IMR-90 (cell line): Measurements from ENCODE around the gene GBF1. TPM values are rescaled to one million over a fixed set of nuclear protein-coding genes. Genes with fewer than 3 reads are reported as not detected.

ENCODE experiments used
- ATAC-seq: fragments of 200-7000 bp; cut with Tn5 transposase; 2 replicates; pipeline ENCODE4 v1.9.1; 2020; ENCODE audit warnings: low read depth, mild to moderate bottlenecking, moderate library complexity
- BruUV-seq: library from RNA; stranded (reverse); fragments of 400-500 nt; replicated peaks from 2 replicates; lab custom pipeline; 2021; lab: Mats Ljungman, UMichigan
- CTCF ChIA-PET: fragments of 300-600 bp; formaldehyde crosslinking; extraction: SDS; loops from one replicate; lab custom pipeline; 2021; ENCODE audit warnings: antibody characterized with exemption; lab: Yijun Ruan, JAX
- POLR2A ChIA-PET: fragments of 300-600 bp; sonication (Branson Sonifier 250); formaldehyde crosslinking; loops from one replicate; lab custom pipeline; 2022; ENCODE audit warnings: antibody characterized with exemption; ENCODE audit not compliant: unreplicated experiment; lab: Charles Lee
- DNase-seq: peaks from one replicate; pipeline ENCODE4 v3.0.0; 2013
- H2AFZ ChIP-seq: replicated peaks from 2 replicates; pipeline ENCODE3; 2013; ENCODE audit warnings: low read length, mild to moderate bottlenecking; ENCODE audit not compliant: poor library complexity
- H2AK5ac ChIP-seq: 2 replicates; pipeline ENCODE4 v1.6.1; 2013; ENCODE audit warnings: low read depth, low read length, inconsistent platforms
- H2AK9ac ChIP-seq: replicated peaks from 2 replicates; pipeline ENCODE3; 2013; ENCODE audit warnings: mild to moderate bottlenecking, low read depth, low read length, moderate library complexity; ENCODE audit not compliant: poor library complexity
- H2BK120ac ChIP-seq: 2 replicates; pipeline ENCODE4 v1.6.1; 2013; ENCODE audit warnings: low read depth, low read length, inconsistent platforms
- H2BK15ac ChIP-seq: 3 replicates; pipeline ENCODE4 v1.6.1; 2013; ENCODE audit warnings: low read depth, low read length, inconsistent platforms
- H2BK20ac ChIP-seq: 2 replicates; pipeline ENCODE4 v1.6.1; 2013; ENCODE audit warnings: low read depth, mild to moderate bottlenecking, inconsistent platforms, low read length, moderate library complexity
- H2BK5ac ChIP-seq: 2 replicates; pipeline ENCODE4 v1.6.1; 2013; ENCODE audit warnings: mild to moderate bottlenecking, low read depth, low read length, inconsistent platforms; ENCODE audit not compliant: poor library complexity, severe bottlenecking
- H3K14ac ChIP-seq: replicated peaks from 2 replicates; pipeline ENCODE4 v1.6.1; 2013; ENCODE audit warnings: low read depth, low read length, inconsistent platforms
- H3K18ac ChIP-seq: 2 replicates; pipeline ENCODE4 v1.6.1; 2013; ENCODE audit warnings: low read depth, low read length, control low read depth
- H3K23ac ChIP-seq: 2 replicates; pipeline ENCODE4 v1.6.1; 2013; ENCODE audit warnings: low read depth, low read length, inconsistent platforms
- H3K27ac ChIP-seq: 2 replicates; pipeline ENCODE4 v1.5.1; 2013; ENCODE audit warnings: mild to moderate bottlenecking, control low read depth, low read length; ENCODE audit not compliant: insufficient read depth
- H3K27me3 ChIP-seq: 2 replicates; pipeline ENCODE4 v1.6.1; 2013; ENCODE audit warnings: low read length; ENCODE audit not compliant: control insufficient read depth, insufficient read depth
- H3K36me3 ChIP-seq: 2 replicates; pipeline ENCODE4 v1.6.1; 2013; ENCODE audit warnings: low read length, mixed read lengths; ENCODE audit not compliant: control insufficient read depth, insufficient read depth
- H3K4ac ChIP-seq: 2 replicates; pipeline ENCODE4 v1.6.1; 2013; ENCODE audit warnings: low read depth, low read length, inconsistent platforms
- H3K4me1 ChIP-seq: 2 replicates; pipeline ENCODE4 v1.6.1; 2013; ENCODE audit warnings: low read length, mixed read lengths; ENCODE audit not compliant: control insufficient read depth, insufficient read depth
- H3K4me2 ChIP-seq: 2 replicates; pipeline ENCODE4 v1.6.1; 2013; ENCODE audit warnings: low read depth, mild to moderate bottlenecking, control low read depth, low read length, moderate library complexity
- H3K4me3 ChIP-seq: 2 replicates; pipeline ENCODE4 v1.5.1; 2013; ENCODE audit warnings: low read depth, mild to moderate bottlenecking, control low read depth, low read length, moderate library complexity; ENCODE audit not compliant: insufficient read depth
- H3K56ac ChIP-seq: 2 replicates; pipeline ENCODE4 v1.6.1; 2013; ENCODE audit warnings: low read length, inconsistent platforms; ENCODE audit not compliant: insufficient read depth; ENCODE audit errors: extremely low read depth
- H3K79me1 ChIP-seq, 2 experiments: 2 replicates each; pipeline ENCODE4 v1.6.1; 2013; ENCODE audit warnings: low read length in 2 of 2, inconsistent platforms in 1 of 2, low read depth in 1 of 2
- H3K9ac ChIP-seq: 2 replicates; pipeline ENCODE4 v1.6.1; 2013; ENCODE audit warnings: low read depth, low read length, control low read depth
- H3K9me1 ChIP-seq: 2 replicates; pipeline ENCODE4 v1.6.1; 2013; ENCODE audit warnings: low read length, inconsistent platforms; ENCODE audit not compliant: insufficient read depth
- H3K9me3 ChIP-seq: 2 replicates; pipeline ENCODE4 v1.6.1; 2013; ENCODE audit warnings: low read length; ENCODE audit not compliant: control insufficient read depth, insufficient read depth
- H4K20me1 ChIP-seq: 2 replicates; pipeline ENCODE4 v1.6.1; 2013; ENCODE audit warnings: low read length, inconsistent platforms; ENCODE audit not compliant: insufficient read depth
- H4K5ac ChIP-seq: 2 replicates; pipeline ENCODE4 v1.6.1; 2013; ENCODE audit warnings: mild to moderate bottlenecking, low read depth, low read length, control low read depth
- H4K8ac ChIP-seq, 2 experiments: 2 replicates each; pipeline ENCODE4 v1.6.1; 2013; ENCODE audit warnings: low read depth in 2 of 2, low read length in 2 of 2, control low read depth in 1 of 2, inconsistent platforms in 1 of 2
- H4K91ac ChIP-seq: 2 replicates; pipeline ENCODE4 v1.6.1; 2013; ENCODE audit warnings: low read depth, low read length, inconsistent platforms; ENCODE audit not compliant: insufficient read depth
- CHD1 ChIP-seq: IDR thresholded peaks from 2 replicates; pipeline ENCODE4 v1.6.1; 2012; ENCODE audit warnings: low read depth, low read length, improper control_type of control experiment
- FOS ChIP-seq: fragments of 150-350 bp; IDR thresholded peaks from 2 replicates; pipeline ENCODE4 v1.6.1; 2016; ENCODE audit warnings: low read depth, low read length
- WGBS, 2 experiments: methylation state at CpG; one replicate each; pipeline versions ENCODE4 v1.1.5 to v1.1.7; 2013; ENCODE audit warnings: missing lambda C conversion rate in 2 of 2; ENCODE audit not compliant: insufficient read length in 1 of 2; ENCODE audit errors: extremely low coverage in 2 of 2; 5-methylcytosine and 5-hydroxymethylcytosine counted together
- dilution Hi-C: fragments of 300-500 bp; cut with HindIII; formaldehyde crosslinking; loops from one replicate; pipeline ENCODE4 v1.14.3; 2018; ENCODE audit warnings: low sequenced_read_pairs; ENCODE audit not compliant: unreplicated experiment
- in situ Hi-C: fragments of 300-500 bp; cut with MboI; formaldehyde crosslinking; loops from 3 replicates; pipeline ENCODE4 v1.14.3; 2019; ENCODE audit warnings: low sequenced_read_pairs, inconsistent platforms, mixed read lengths
- intact Hi-C: fragments of 100-400 bp; cut with micrococcal nuclease; formaldehyde crosslinking; loops from 2 replicates; pipeline ENCODE4 v1.10.0; 2022
- polyA plus RNA-seq, 3 experiments: library from polyadenylated mRNA; depleted of rRNA; stranded (reverse); fragments of >200 nt; gene quantifications; 2 replicates each; pipeline ENCODE4 v1.2.3, GENCODE V29; 2012; ENCODE audit warnings: low replicate concordance in 1 of 3
- total RNA-seq: library from RNA; depleted of rRNA; stranded (reverse); fragments of >200 nt; gene quantifications from 2 replicates; pipeline ENCODE4 v1.2.3, GENCODE V29; 2012

The GBF1 gene
- total and polyA plus RNA-seq, 2 of the 4 experiments (the other 2 are of a cell fraction) = 38.7 to 40.1 TPM

DNA sequence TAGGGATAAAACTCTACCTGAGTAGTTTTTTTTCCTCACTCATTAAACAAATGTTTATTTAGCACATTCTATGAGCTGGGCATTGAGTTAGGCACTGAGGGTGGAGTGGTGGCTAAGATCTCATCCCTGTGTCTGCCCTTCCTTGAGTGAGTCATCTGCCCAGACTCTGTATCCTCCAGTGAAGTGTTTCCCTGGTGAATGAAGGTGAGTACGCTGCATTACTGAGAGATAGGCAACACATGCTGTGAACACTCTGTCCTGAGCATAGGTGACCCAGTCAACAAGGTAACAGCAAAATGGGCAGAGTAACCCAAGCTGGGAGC is 9.8 kb upstream of the GBF1 start:
- no peak overlapping the region for H3K4me2 ChIP-seq
- H2AFZ ChIP-seq = no peak overlapping the region
- no peak overlapping the region for H3K56ac ChIP-seq
- POLR2A ChIA-PET = no interaction called here
- no peak overlapping the region for H4K8ac ChIP-seq
- H2AK9ac ChIP-seq = no peak overlapping the region
- H2BK15ac ChIP-seq = no peak overlapping the region
- H2AK5ac ChIP-seq = no peak overlapping the region
- H3K9me1 ChIP-seq = 0 out of 2 replicates have a peak, but pooled peaks cover 7% of the 10 kb centered on the region
- BruUV-seq = no TSS peak
- H3K27me3 ChIP-seq = peaks cover 57% of the 10 kb centered on the region
- no peaks in the 10 kb centered on the region for H3K9me3 ChIP-seq
- TF ChIP-seq CHD1 (no peak), FOS (peak; percentile 11; the same call in 1 of the 2 replicates)
- intact Hi-C loops (no loop called here), in situ Hi-C loops (no loop called here), dilution Hi-C loops (no loop called here)
- no peak overlapping the region for H2BK20ac ChIP-seq
- H3K79me1 ChIP-seq = no peaks in the 10 kb centered on the region
- H2BK5ac ChIP-seq = no peak overlapping the region
- no peaks in the 10 kb centered on the region for H3K36me3 ChIP-seq
- no peak overlapping the region for H2BK120ac ChIP-seq
- H3K23ac ChIP-seq = no peak overlapping the region
- no peak overlapping the region for H3K4me3 ChIP-seq
- no peak overlapping the region for H4K91ac ChIP-seq
- H3K4me1 ChIP-seq = no peaks in the 10 kb centered on the region
- 100% methylated on average over 1 of the region's 1 CpG; no CpG with 5 or more reads in 1 of the 2 experiments for WGBS, 2 experiments
- H4K20me1 ChIP-seq = no peaks in the 10 kb centered on the region
- no peak overlapping the region for H3K9ac ChIP-seq
- no peak overlapping the region for H3K18ac ChIP-seq
- no peak overlapping the region for H3K14ac ChIP-seq
- H3K4ac ChIP-seq = no peak overlapping the region
- CTCF ChIA-PET = interaction anchor here (0.8 to 1.5 kb wide), 3 partner anchors 10 to 117 kb away, joined by 3 read pairs; no protein-coding TSS in a partner anchor
- ATAC-seq (peak; percentile 52; the same call in 1 of the 2 replicates), DNase-seq (peak; percentile 28)
- H3K27ac ChIP-seq = no peak overlapping the region
- H4K5ac ChIP-seq = no peak overlapping the region
